Activated CD8-positive, alpha-beta memory T cell treated with anti-CD3 and anti-CD28 coated beads, Interleukin-2, amount 50 U/mL, for 4 hours (primary cell): ENCODE measurements around the gene CAPN15.

Experiments
- DNase-seq: peaks from one replicate; pipeline ENCODE4 v3.0.0-alpha.2; 2020

CAPN15 gene

DNA sequence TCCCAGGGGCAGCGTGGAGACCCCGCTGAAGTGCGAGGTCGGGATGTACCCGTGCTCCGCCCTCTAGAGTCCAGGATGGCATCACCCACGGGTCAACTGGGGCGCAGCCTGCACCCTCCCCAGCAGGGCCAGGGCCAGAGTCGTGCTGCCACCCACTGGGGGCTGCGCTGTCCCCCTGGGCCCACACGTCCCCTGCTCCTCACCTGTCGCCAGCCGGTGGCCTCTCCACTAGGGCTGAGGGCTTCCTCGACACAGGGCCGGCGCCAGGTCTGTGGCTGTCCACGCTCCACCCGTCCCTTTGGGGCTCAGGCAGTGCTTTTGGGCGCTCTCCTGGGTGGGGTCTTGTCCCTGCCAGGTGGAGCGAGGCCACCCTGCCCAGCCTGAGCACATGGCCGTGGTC is 21.1 kb downstream of the CAPN15 start:
- no peak for DNase-seq

DNA sequence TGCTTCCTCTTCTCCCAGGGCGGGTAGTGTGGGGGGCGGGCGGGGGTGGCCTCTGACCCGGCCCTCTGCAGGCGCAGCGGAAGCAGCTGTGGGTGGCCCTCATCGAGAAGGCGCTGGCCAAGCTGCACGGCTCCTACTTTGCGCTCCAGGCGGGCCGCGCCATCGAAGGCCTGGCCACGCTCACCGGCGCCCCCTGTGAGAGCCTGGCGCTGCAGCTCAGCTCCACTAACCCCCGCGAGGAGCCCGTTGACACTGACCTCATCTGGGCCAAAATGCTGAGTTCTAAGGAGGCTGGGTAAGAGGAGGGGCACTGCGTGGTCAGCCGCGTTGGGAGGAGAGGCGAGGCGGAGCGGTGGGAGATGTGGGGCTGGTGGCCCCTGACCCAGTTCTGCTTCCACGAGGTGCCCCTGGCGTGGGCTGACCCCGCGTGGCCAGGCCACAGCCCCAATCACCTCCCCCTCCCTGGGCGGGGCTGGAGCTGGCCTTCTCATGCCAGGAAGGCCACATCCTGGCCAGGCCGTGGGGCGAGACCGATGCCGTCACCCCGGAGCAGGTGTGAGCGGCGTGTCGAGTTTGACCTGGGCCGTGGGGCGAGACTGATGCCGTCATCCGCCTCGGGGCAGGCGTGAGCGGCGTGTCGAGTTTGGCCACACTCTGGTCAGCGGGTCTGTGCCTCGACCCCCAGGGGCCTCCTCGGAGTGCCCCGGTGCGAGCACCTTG is 22.2 kb downstream of the CAPN15 start:
- DNase-seq, result no peak

DNA sequence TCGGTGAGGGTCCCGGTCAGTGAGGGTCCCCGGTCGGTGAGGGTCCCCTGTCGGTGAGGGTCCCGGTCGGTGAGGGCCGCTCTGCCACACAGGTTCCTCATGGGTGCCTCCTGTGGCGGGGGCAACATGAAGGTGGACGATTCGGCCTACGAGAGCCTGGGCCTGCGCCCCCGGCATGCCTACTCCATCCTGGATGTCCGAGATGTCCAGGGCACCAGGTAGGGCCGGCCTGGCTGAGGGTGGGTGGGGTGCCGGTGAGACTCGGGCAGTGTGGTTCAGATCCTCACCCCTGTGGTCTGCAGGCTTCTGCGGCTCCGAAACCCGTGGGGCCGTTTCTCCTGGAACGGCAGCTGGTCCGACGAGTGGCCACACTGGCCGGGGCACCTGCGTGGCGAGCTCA is 23.7 kb downstream of the CAPN15 start:
- DNase-seq, result no peak

DNA sequence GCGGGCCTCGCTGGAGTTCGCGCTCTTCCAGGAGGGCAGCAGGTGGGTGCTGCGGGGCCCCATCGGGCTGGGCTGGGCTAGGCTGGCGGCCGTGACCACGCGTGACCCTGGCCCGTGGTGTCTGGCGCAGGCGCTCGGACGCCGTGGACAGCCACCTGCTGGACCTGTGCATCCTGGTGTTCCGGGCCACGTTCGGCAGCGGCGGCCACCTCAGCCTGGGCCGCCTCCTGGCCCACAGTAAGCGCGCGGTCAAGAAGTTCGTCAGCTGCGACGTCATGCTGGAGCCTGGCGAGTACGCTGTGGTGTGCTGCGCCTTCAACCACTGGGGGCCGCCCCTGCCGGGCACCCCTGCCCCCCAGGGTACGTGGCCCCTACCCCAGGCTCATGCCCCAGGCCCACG is 24.7 kb downstream of the CAPN15 start:
- no peak for DNase-seq

DNA sequence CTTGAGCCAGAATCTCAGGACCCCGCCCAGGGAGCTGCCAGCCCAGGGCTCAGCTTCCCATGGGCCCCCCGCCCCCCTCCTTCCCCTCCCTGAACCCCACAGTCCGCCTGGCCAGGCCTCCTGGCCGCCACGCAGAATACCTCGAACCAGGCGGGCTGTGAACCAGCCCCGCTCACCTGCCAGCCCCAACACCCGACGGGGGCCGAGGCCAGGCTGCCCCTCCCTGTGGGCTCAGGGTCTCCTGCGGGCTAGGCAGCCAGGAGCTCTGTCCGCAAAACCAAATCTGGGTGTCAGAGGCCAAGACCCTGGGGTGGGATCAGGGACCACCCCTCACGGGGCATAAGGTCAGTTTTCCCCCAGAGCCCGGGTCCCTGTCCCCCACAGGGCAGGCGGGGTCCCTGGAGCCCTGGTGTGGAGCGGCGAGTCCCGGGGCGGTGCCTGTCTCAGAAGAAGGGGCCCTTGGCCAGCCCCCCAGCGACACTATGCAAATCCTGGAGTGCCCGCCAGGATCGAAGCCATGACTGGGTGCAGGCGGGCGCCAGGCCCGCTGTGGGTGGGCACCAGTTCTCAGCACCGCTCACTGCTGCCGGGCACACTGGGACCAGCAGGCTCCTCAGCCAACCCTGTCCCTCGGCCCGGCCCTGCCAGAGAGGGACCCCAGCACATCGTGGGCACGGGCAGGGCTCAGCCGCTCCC is 26.2 kb downstream of the CAPN15 start:
- no peak for DNase-seq

DNA sequence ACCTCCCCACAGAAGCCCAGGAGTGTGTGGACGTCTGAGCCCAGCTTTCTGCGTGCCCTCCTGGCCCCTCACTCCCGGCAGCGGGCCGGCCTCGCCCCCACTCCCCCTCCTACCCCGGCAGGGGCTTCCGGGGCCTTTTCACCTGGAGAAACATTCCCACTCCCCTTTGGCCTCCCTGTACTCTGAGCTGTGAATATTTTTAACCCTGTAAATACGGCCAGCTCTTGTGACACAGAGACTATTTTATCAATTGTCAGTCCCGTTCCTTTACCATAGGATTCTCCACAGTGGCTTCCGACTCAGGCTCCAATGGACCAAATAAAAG is 26.7 kb downstream of the CAPN15 start:
- DNase-seq, result no peak

DNA sequence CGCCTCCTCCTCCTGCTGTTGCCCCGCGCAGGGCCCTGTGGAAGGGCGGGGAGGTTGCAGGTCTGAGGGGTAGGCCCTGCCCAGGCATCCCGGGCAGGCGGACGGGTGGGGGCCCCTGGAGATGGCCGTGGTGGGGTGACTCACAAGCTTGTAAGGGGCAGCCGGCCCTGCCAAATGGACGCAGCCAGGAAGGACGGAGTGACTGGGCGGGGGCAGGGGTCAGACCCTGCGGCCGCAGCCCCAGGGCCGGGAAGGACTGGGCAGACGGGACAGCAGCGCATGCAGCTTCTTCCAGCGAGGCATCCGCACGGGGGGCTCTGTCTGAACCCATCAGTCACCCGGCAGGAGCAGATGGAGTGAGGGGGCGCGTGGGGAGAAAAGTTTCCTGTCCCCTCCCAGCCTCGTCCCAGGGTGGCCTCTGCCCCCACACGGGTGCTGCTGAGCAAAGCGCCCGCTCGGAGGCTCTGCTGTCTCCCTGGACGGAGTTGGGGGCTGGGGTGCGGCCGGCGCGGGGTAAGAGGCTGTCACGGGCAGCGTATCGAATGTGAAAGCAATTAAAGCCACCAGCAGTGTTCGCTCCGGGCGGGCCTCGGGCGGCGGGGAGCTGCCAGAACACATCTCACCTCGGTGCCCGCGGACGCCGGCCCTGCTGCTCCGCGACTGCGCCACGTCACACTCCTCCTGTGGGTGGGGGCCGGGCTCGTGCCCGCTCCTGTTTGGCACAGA is 27.3 kb downstream of the CAPN15 start:
- no peak for DNase-seq

DNA sequence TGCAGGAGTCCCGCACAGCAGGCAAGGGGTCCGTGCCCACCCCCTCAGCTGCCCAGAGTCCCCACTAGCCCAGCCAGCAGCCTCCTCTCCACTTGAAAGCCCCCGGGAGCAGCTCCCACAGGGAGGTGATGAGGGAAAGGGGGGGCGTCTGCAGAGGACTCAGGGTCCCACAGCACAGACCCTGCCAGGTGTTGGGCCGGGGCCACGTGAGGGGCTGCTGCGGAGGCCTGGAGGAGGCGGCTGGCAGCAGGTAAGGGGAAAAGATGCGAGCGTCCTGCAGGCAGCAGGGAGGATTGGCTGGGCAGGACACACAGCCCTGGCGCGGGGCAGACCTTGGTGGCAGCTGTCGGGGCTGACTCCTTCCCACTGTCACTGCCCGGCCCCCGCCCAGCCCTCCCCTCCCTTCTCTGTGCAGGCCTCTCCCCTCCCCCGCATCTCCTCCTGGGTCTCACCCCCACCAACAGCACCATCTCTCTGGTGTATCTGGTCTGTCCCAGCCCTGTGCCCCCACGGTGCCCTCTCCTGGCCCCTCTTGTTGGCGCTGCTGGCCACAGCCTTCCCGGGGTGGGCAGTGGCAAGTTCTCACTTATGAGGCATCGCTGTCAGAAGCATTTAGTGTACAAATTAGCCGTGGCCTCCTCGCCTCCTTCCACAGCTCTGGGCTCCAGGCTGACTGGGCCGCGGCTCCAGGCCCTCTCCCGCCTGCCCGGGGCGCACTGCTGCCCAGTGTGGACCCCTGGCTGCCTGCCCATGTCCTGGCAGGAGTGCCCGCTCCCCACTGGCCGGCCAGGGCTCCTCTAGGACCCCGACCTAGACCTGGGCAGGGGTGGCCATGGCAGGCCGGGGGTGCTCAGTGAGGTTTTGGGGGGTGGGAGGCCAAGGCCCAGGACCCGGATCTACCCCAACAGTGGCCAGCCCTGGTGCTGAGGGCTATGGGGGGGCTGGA is 28.3 kb downstream of the CAPN15 start:
- DNase-seq, result no peak

DNA sequence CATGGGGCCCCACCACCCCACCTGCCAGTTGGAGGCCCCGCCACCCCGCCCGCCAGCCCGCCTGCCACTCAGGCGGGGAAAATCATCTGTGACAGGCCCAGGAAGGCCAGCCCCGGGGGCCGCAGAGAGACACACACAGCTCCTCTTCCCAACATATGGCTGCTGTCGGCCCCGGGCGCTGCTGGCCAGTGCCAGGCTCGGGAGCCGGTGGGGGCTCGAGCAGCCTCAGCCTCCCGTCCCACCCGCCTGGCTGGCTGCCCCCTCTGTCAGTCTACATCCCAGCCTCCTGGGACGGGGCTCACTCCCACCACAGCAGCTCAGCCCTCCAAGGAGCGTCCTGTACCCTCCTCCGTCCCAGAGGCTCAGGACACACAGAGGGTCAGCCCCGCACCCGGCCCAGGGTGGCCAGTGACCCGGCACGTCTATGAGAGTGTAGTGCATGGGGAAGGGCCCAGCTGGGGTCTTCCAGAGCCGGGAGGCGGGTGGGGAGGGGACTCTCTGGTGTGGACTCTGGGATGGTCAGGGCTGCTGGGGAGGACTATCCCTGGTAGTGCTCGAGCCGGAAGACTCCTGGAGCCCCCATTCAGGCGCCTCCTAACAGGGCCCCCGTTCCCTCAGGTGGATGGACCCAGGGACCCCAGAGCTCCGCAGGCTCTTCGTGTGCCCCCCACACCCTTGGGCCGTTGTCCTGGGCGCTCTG is 29.1 kb downstream of the CAPN15 start:
- no peak for DNase-seq

DNA sequence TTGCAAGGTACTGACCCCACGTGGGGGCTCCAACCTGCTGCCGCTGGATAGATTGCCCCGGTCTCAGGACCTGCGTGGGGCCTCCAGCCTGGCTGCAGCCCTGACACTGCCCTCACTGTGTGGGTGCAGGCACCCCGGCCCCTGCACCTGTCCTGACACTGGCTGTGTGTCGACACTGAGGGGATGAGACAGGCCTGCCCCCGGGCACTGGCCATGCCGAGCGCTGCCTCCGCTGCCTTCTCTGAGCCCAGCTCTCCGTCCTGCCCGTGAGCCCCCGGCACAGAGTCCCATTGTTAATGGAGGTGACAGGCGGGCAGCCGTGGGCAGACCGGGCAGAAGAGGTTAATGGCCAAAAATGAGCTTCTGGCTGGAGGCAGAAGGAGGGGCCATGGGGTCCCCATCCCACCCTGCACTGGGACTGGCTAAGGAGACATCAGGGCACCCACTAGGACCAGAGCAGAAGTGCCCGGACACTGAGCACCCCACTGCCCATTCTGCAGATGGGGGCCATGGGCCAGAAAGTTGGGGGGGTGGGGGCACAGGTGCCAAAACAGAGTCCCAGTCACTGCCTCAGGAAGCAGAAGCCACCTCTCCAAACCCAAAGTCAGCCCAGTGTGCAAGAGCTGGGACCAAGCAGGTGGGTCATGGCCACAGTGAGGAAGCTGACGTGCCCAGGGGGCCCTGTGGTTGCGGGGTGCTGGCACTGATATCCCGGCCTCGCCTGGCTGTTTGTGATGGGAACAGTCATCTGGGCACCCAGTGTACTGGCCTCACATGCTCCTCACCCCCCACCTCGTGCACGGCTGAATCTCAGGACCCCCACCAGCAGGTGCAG is 30.2 kb downstream of the CAPN15 start:
- no peak for DNase-seq

DNA sequence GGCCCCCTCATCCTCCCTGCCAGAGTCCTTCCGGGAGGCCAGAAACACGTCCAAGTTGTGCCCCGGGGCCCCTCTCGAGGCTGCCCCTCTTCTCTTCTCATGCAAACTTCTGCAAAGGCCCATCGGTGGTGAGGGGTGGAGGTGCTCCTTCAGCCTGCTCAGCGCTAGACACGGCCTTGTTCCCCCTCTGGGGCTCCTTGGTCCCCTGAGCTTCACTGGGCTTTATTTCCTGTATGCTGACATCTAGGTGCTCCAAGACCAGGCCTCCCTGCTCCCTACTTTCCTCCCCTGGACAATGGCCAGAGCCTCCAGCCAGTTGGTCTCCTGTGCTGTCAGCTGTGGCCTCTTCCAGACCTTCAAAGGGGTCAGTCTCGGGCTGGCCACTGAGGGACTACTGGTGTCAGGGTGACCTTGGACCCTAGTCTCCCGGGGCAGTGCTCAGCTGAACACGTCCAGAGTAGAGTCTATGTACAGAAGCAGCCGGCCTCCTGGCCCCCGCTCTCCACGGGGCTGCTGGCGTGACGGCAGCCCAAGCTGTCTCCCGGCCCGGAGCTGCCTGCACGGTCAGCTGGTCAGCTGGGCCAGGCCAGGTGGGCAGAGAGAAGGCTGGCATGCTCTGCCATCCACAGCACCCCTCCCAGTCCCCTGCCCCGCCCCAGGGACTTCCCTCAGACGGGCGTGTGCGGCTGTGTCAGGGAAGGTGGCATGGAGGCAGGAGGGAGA is 30.9 kb downstream of the CAPN15 start:
- DNase-seq, result no peak

DNA sequence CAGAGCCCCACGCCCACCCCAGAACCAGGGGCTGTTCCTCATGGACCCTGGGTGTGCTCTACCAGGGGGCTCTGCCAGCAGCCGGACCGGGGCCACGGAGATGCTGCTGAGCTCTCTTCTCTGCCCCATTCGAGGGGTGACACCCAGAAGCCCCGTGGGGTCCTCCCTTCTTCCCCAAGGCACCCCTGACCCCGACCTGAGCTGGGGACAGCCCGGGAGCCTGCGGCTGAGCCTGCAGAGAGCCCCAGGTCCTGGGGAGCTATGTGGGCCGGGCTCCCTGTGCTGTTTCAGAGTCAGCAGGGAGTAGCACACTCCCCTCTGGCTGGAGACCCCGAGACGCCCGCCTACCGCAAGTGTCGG is 31.5 kb downstream of the CAPN15 start:
- DNase-seq, result no peak

DNA sequence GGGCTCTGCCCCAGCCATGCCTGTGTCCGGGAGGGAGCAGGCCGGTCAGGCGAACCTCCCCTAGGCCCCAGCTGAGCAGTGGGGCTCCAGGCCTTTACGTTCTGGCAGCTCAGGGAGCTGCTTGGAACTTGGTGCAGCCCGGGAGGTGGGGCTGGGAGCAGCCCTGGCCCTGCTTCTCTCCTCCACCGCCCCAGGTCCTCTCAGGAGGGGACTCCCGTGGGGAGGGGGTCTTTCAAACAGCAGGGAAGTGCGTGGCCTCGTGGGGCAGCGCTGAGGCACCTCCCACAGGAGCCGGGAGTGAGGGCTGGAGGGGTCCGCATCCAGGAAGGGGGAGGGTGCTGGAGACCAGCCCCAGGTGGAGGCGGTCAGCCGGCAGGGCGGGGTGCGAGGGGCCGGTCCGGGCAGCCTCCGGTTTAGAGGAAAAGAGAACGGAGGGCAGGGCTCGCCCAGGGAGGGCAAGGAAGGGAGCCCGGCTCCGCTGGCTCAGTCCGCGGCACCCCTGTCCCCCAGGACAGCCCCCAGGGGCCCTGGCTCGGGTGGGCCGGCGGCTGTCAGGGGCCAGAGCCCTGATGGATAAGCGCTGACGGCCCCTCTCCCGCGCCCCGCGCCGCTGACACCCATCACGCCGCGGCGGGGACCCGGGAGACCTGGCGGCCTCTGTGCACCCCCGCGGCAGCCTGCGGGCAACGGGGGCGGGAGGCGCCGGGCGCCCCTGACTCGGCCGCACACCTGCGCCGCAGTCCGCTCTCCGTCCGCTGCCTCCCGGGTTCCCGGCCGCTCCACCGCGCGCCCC is 32.1 kb downstream of the CAPN15 start:
- no peak for DNase-seq

DNA sequence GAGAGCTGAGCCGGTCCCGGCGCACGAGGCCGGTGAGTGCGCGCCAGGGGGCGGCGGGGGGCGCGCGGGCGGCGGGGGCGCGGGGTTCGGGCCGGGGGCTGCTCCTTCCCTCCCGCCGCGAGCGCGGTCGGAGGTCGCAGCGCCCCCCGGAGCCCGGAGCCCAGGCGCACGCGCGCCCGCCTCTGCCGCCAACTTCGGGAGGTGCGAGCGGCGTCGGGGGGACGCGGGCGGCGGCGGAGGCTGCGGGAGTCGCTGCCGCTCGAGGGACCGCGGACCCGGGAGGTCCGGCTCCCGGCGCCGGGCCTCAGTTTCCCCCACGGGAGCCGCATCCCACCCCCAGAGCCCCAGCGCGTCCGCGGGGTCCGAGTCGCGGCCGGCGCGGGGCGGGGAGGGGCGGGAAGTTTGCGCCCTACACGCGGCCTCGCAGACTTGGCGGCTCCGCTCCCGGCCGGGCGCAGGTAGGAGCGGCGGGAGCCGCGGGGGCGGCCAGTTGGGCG is 32.7 kb downstream of the CAPN15 start, which contains the start of gene PRR35:
Gene PRR35, plus strand, starts transcription at position 191 of the 497 bp plus-strand sequence. CDS start 2,901 bp downstream, outside the sequence.
- DNase-seq, result no peak

DNA sequence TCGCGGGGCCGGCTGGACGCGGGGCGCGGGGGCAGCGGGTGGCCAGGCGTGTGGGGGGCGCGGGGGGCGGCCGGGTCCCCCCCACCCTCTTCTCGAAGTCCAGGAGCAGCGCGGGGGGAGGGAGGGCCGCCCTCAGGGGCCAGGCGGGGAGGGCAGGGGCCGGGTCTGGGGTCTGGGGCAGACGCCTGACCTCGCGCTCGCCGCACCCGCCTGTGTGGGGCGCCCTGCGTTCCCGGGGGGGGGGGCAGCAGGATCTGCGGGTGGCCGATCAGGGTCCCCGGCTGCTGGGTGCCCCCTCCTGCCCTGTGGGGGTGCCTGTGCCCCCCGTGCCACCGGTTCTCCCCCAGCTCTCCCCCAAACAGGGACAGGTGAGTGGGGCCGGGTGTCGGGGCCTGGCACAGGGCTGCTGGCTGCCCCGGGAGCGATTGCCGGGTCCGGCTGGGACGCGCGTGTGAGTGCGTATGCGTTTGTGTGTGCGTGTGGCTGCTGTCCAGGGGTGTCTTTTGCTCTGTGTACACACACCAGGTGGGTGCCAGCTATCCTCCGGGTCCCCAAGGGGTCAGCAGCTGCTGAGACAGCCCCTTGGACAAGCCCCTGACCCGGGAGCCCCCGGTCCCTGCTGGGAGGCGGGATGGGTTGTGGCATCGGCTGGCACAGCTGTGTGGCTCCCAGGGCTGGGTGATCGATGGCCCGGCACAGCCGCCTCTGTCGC is 33.3 kb downstream of the CAPN15 start:
- DNase-seq, result no peak

DNA sequence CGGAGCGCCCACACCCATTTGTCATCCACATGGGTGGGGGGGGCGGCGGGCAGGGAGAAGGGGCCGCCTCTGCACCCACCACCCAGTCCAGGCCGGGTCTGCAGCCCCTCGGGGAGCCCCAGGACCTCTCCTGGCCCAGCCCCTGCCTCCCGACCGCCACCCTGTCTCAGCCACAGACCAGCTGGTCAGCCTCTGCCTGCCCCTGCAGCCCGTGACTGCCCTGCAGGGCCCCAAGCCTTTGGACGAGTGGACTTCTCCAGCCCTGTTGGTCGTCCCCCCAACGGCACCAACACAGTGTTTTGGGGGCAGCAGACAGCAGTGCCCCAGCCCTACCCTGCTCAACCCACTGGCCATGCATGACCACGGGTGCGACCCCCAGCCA is 33.9 kb downstream of the CAPN15 start:
- no peak for DNase-seq

DNA sequence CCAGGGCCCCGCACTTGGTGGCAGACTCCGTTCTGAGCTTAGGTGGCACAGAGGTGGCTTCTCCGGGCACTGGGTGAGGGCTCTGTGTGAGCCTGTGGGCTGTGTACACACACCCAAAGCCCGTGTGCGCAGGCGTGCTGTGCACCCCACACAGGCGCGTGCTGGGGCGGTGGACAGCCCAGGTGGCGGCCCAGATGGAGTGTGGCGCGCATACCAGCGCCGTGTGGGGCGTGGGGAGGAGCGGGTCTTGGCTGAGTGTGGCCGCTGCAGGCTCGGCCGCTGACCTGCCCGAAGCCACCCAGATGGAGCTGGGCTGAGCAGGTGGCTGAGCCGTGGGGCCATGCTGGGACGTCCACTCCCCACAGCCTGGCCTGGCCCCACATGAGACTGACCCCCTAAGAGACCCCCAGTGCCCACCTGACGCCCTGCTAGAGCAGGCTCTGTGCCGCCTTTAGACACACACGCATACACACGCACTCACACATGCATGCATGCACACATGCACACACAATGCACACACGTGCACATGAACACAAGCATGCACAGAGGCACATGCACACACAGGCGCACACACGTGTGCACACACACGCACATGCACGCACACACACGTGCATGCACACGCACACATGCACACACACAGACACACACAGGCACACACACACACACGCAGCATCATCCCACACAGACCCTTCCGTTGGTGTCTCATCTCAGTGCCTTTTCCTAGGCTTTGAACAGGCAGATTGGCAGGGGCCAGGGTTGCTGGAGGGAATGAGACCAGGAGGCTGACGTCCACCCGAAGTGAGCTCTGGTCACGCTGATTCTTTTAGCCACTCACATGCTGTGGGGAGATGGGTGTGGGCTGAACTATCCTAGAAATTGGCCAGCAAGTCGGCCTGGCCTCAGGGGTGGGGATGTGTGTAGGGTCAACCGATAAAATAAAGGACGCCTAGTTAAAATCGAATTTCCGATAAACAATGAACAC is 34.7 kb downstream of the CAPN15 start:
- no peak for DNase-seq
